HepG2 (cell line): ENCODE data around the gene CBLC.

ENCODE experiments used
- CTCF ChIP-seq: sonication (generic); formaldehyde crosslinking; IDR thresholded peaks from 2 replicates; pipeline ENCODE4 v1.5.0; 2020; ENCODE audit warnings: mild to moderate bottlenecking, missing genetic modification reagents, moderate library complexity
- ELF1 ChIP-seq: sonication (generic); formaldehyde crosslinking; IDR thresholded peaks from 2 replicates; pipeline ENCODE4 v1.4.0; 2020; ENCODE audit warnings: missing genetic modification reagents
- GABPA ChIP-seq, 2 experiments: IDR thresholded peaks; 2 replicates each; pipeline ENCODE4 v1.6.1; 2011 to 2016; ENCODE audit warnings: low read depth in 2 of 2, low read length in 1 of 2, missing biosample characterization in 1 of 2, missing genetic modification characterization in 1 of 2
- GMEB1 ChIP-seq: sonication (generic); formaldehyde crosslinking; IDR thresholded peaks from 2 replicates; pipeline ENCODE4 v1.5.1; 2020; ENCODE audit warnings: missing genetic modification reagents, mild to moderate bottlenecking, borderline replicate concordance
- HNRNPUL1 ChIP-seq: fragments of 200-400 bp; formaldehyde crosslinking; IDR thresholded peaks from 2 replicates; pipeline ENCODE4 v1.6.1; 2017; ENCODE audit warnings: low read depth, mild to moderate bottlenecking, low read length, moderate library complexity
- MAFK ChIP-seq, 2 experiments: IDR thresholded peaks in 1 of 2; conservative IDR thresholded peaks in 1 of 2; 2 replicates each; pipeline ENCODE4 v1.6.1; 2011; ENCODE audit warnings: improper control_type of control experiment in 2 of 2, low read length in 2 of 2
- PHF8 ChIP-seq: sonication (generic); formaldehyde crosslinking; IDR thresholded peaks from 2 replicates; pipeline ENCODE4 v1.5.0; 2020; ENCODE audit warnings: missing genetic modification reagents
- STAT5B ChIP-seq: sonication (generic); formaldehyde crosslinking; IDR thresholded peaks from 2 replicates; pipeline ENCODE4 v1.4.0; 2020; ENCODE audit warnings: missing genetic modification reagents
- TCF12 ChIP-seq, 2 experiments: fragments of 450-650 bp in 1 of 2; sonication (generic) in 1 of 2; formaldehyde crosslinking in 1 of 2; IDR thresholded peaks; 2 replicates each; pipeline versions ENCODE4 v1.6.1 to v1.8.0; 2017 to 2022; ENCODE audit warnings: antibody characterized with exemption in 1 of 2, mild to moderate bottlenecking in 1 of 2, missing genetic modification reagents in 1 of 2, moderate library complexity in 1 of 2
- ZNF24 ChIP-seq: fragments of 450-650 bp; IDR thresholded peaks from 2 replicates; pipeline ENCODE4 v1.6.1; 2017; ENCODE audit warnings: antibody characterized with exemption, mild to moderate bottlenecking
- ZNF431 ChIP-seq: sonication (generic); formaldehyde crosslinking; IDR thresholded peaks from 2 replicates; pipeline ENCODE4 v1.9.0; 2022; ENCODE audit warnings: missing genetic modification reagents, low read depth, mild to moderate bottlenecking, borderline replicate concordance
- ZNF512 ChIP-seq: sonication (generic); formaldehyde crosslinking; IDR thresholded peaks from 2 replicates; pipeline ENCODE4 v1.4.0; 2020; ENCODE audit warnings: mild to moderate bottlenecking, missing genetic modification reagents
- ZNF513 ChIP-seq: sonication (generic); formaldehyde crosslinking; conservative IDR thresholded peaks from 2 replicates; pipeline ENCODE4 v1.5.0; 2020; ENCODE audit warnings: missing genetic modification reagents
- ZNF615 ChIP-seq: sonication (generic); formaldehyde crosslinking; IDR thresholded peaks from 2 replicates; pipeline ENCODE4 v1.5.0; 2020; ENCODE audit warnings: mild to moderate bottlenecking, missing genetic modification reagents, borderline replicate concordance

GRCh38 chr19:44759083-44759804 lies 18.4 kb upstream of the CBLC start:
- TF ChIP-seq ZNF24 (no peak), TCF12 (IDR thresholded peaks at IDR 0.05) (no peak), TCF12 (CRISPR knock-in tag; IDR thresholded peaks at IDR 0.05) (no peak), MAFK (conservative IDR thresholded peaks at IDR 0.05 in 1 of 2, IDR thresholded peaks at IDR 0.05 in 1 of 2; ENCODE audit: low read length in 2 of 2) (no peak), CTCF (CRISPR knock-in tag) (no peak), GMEB1 (CRISPR knock-in tag) (no peak), ELF1 (CRISPR knock-in tag) (no peak), ZNF615 (CRISPR knock-in tag) (no peak), PHF8 (CRISPR knock-in tag) (no peak), GABPA (IDR thresholded peaks at IDR 0.05; ENCODE audit: low read depth, low read length) (no peak), GABPA (CRISPR knock-in tag; IDR thresholded peaks at IDR 0.05; ENCODE audit: low read depth) (no peak), ZNF512 (CRISPR knock-in tag) (no peak), ZNF513 (CRISPR knock-in tag) (no peak), STAT5B (no peak), HNRNPUL1 (no peak), ZNF431 (no peak)
